Smooth muscle cell (in vitro differentiated cells): ENCODE data around the gene TRAF3IP1. TPM values are rescaled to one million over a fixed set of nuclear protein-coding genes. Genes with fewer than 3 reads are reported as not detected.

Experiments
- DNase-seq: peaks from one replicate; lab custom pipeline; 2025; ENCODE audit not compliant: unreplicated experiment; lab: John Stamatoyannopoulos, UW
- H2AFZ ChIP-seq: fragments of 200-600 bp; sonication (generic); 2 replicates; pipeline ENCODE4 v1.6.0; 2016; ENCODE audit warnings: antibody characterized with exemption, low read depth, mild to moderate bottlenecking
- H3F3A ChIP-seq: fragments of 200-600 bp; sonication (generic); 2 replicates; pipeline ENCODE4 v1.6.0; 2017; ENCODE audit warnings: antibody characterized with exemption, low read depth
- H3K27ac ChIP-seq: fragments of 200-600 bp; sonication (generic); 2 replicates; pipeline ENCODE4 v1.5.1; 2016; ENCODE audit warnings: low read depth, mild to moderate bottlenecking
- H3K27me3 ChIP-seq: fragments of 200-600 bp; sonication (generic); 2 replicates; pipeline ENCODE4 v1.6.1; 2016; ENCODE audit warnings: low read depth, mild to moderate bottlenecking
- H3K36me3 ChIP-seq: fragments of 200-600 bp; sonication (generic); 2 replicates; pipeline ENCODE4 v1.5.1; 2016; ENCODE audit warnings: low read depth
- H3K4me1 ChIP-seq: fragments of 200-600 bp; sonication (generic); 2 replicates; pipeline ENCODE4 v1.5.1; 2016; ENCODE audit warnings: low read depth
- H3K4me2 ChIP-seq: fragments of 200-600 bp; sonication (generic); 2 replicates; pipeline ENCODE4 v1.6.0; 2016; ENCODE audit warnings: mild to moderate bottlenecking
- H3K4me3 ChIP-seq: fragments of 200-600 bp; sonication (generic); 2 replicates; pipeline ENCODE4 v1.5.1; 2016; ENCODE audit warnings: mild to moderate bottlenecking
- H3K79me2 ChIP-seq: fragments of 200-600 bp; sonication (generic); 2 replicates; pipeline ENCODE4 v1.6.0; 2016; ENCODE audit warnings: low read depth, mild to moderate bottlenecking
- H3K9ac ChIP-seq: fragments of 200-600 bp; sonication (generic); 2 replicates; pipeline ENCODE4 v1.6.0; 2016; ENCODE audit warnings: low read depth
- H3K9me3 ChIP-seq: fragments of 200-600 bp; sonication (generic); replicated peaks from 2 replicates; pipeline ENCODE4 v1.5.1; 2016; ENCODE audit warnings: low read depth
- H4K20me1 ChIP-seq: fragments of 200-600 bp; sonication (generic); 2 replicates; pipeline ENCODE4 v1.6.0; 2016; ENCODE audit warnings: low read depth
- CTCF ChIP-seq: fragments of 200-600 bp; sonication (generic); IDR thresholded peaks from 2 replicates; pipeline ENCODE4 v1.5.1; 2017; ENCODE audit warnings: borderline replicate concordance, mild to moderate bottlenecking, antibody characterized with exemption; ENCODE audit not compliant: insufficient read depth, poor library complexity, severe bottlenecking
- WGBS: methylation state at CpG from one replicate; pipeline ENCODE4 v1.1.7; 2016; ENCODE audit warnings: low lambda C conversion rate; 5-methylcytosine and 5-hydroxymethylcytosine counted together
- polyA plus RNA-seq: library from polyadenylated mRNA; unstranded; fragments of >200 nt; fragmentation: Nextera tagmentation; extraction: Ambion mirVana; gene quantifications from 2 replicates; pipeline ENCODE4 v1.2.1, GENCODE V29; 2016
- total RNA-seq: library from RNA; depleted of rRNA; stranded (reverse); fragments of >200 nt; gene quantifications from 2 replicates; pipeline ENCODE4 v1.2.3, GENCODE V29; 2014

The TRAF3IP1 gene
- total and polyA plus RNA-seq, 2 experiments from 2014 or later, result 5.3 to 7.5 TPM

- H3K27me3 ChIP-seq, result no peaks in the 10 kb centered on the region
- WGBS, result 91% methylated on average over 13 of the region's 13 CpGs
- H3K4me3 ChIP-seq, result no peak overlapping the region
- no peak overlapping the region for H2AFZ ChIP-seq
- peaks cover 84% of the 10 kb centered on the region for H3K79me2 ChIP-seq
- peaks cover 68% of the 10 kb centered on the region for H4K20me1 ChIP-seq
- TF ChIP-seq CTCF, result no peak
- peak overlapping the region; percentile 69 for H3K27ac ChIP-seq
- no peak for DNase-seq
- H3K9me3 ChIP-seq, result no peaks in the 10 kb centered on the region
- no peaks in the 10 kb centered on the region for H3F3A ChIP-seq
- H3K4me1 ChIP-seq, result no peaks in the 10 kb centered on the region
- no peak overlapping the region for H3K4me2 ChIP-seq
- H3K9ac ChIP-seq, result peak overlapping the region; percentile 3
- peaks cover 9% of the 10 kb centered on the region for H3K36me3 ChIP-seq
Measured at GRCh38 chr2:238433941-238434845, 113.9 kb downstream of the TRAF3IP1 start.

GRCh38 chr2:238434846-238435751 is 114.8 kb downstream of the TRAF3IP1 start:
- Histone ChIP-seq H2AFZ (no peak overlapping the region), H3K9ac (no peak overlapping the region), H3K4me1 (no peaks in the 10 kb centered on the region), H3K27me3 (no peaks in the 10 kb centered on the region), H3K9me3 (no peaks in the 10 kb centered on the region), H4K20me1 (peaks cover 77% of the 10 kb centered on the region), H3K4me2 (no peak overlapping the region), H3K79me2 (peaks cover 84% of the 10 kb centered on the region), H3K27ac (peak overlapping the region; percentile 14), H3F3A (no peaks in the 10 kb centered on the region), H3K4me3 (no peak overlapping the region), H3K36me3 (peaks cover 9% of the 10 kb centered on the region)
- DNase-seq, result no peak
- no peak for TF ChIP-seq CTCF
- 93% methylated on average over 24 of the region's 24 CpGs for WGBS

GRCh38 chr2:238435752-238436096 is 115.4 kb downstream of the TRAF3IP1 start:
- Histone ChIP-seq H3K27ac (no peak overlapping the region), H3K4me3 (no peak overlapping the region), H3K27me3 (no peaks in the 10 kb centered on the region), H3K36me3 (peaks cover 9% of the 10 kb centered on the region), H3K9me3 (no peaks in the 10 kb centered on the region), H2AFZ (no peak overlapping the region), H4K20me1 (peaks cover 81% of the 10 kb centered on the region), H3K4me1 (no peaks in the 10 kb centered on the region), H3K79me2 (peaks cover 84% of the 10 kb centered on the region), H3K9ac (no peak overlapping the region), H3F3A (no peaks in the 10 kb centered on the region), H3K4me2 (no peak overlapping the region)
- 97% methylated on average over 20 of the region's 20 CpGs for WGBS
- TF ChIP-seq CTCF, result no peak
- DNase-seq, result no peak
